Mesendoderm (in vitro differentiated cells): ENCODE results near the gene SIRT6.

Experiments used
- DNase-seq: peaks from one replicate; pipeline ENCODE4 v3.0.0; 2013
- H2AK5ac ChIP-seq: 2 replicates; pipeline ENCODE4 v1.6.1; 2013; ENCODE audit warnings: low read length, inconsistent platforms
- H2BK120ac ChIP-seq: 2 replicates; pipeline ENCODE4 v1.6.1; 2013; ENCODE audit warnings: low read depth, mild to moderate bottlenecking, low read length, moderate library complexity, mixed read lengths
- H2BK15ac ChIP-seq: replicated peaks from 2 replicates; pipeline ENCODE4 v1.6.1; 2013; ENCODE audit warnings: low read depth, mild to moderate bottlenecking, moderate library complexity
- H2BK5ac ChIP-seq: 2 replicates; pipeline ENCODE4 v1.6.1; 2013; ENCODE audit warnings: low read length, inconsistent platforms
- H3K18ac ChIP-seq: 2 replicates; pipeline ENCODE4 v1.6.1; 2013; ENCODE audit warnings: mild to moderate bottlenecking, low read length, mixed read lengths
- H3K23ac ChIP-seq: one replicate; pipeline ENCODE4 v1.6.1; 2013; ENCODE audit warnings: low read length
- H3K27ac ChIP-seq: 2 replicates; pipeline ENCODE4 v1.5.1; 2013; ENCODE audit warnings: low read depth, mild to moderate bottlenecking, inconsistent platforms, low read length, moderate library complexity
- H3K27me3 ChIP-seq: 2 replicates; pipeline ENCODE4 v1.6.1; 2013; ENCODE audit warnings: low read length, control low read depth, mild to moderate bottlenecking, inconsistent platforms; ENCODE audit not compliant: insufficient read depth, poor library complexity
- H3K36me3 ChIP-seq: 2 replicates; pipeline ENCODE4 v1.6.1; 2013; ENCODE audit warnings: low read length, inconsistent platforms; ENCODE audit not compliant: control insufficient read depth, insufficient read depth
- H3K4ac ChIP-seq: one replicate; pipeline ENCODE4 v1.6.1; 2013; ENCODE audit warnings: low read depth, mild to moderate bottlenecking, low read length, moderate library complexity
- H3K4me1 ChIP-seq: 2 replicates; pipeline ENCODE4 v1.6.1; 2013; ENCODE audit warnings: low read depth, low read length, inconsistent platforms; ENCODE audit not compliant: control insufficient read depth
- H3K4me2 ChIP-seq: 2 replicates; pipeline ENCODE4 v1.6.1; 2013; ENCODE audit warnings: low read length
- H3K4me3 ChIP-seq: 2 replicates; pipeline ENCODE4 v1.5.1; 2013; ENCODE audit warnings: mild to moderate bottlenecking, low read length
- H3K56ac ChIP-seq: one replicate; pipeline ENCODE4 v1.6.1; 2013; ENCODE audit warnings: low read length
- H3K79me1 ChIP-seq: 2 replicates; pipeline ENCODE4 v1.6.1; 2013; ENCODE audit warnings: low read length, inconsistent platforms
- H3K79me2 ChIP-seq: 2 replicates; pipeline ENCODE4 v1.6.1; 2013; ENCODE audit warnings: mild to moderate bottlenecking, low read length; ENCODE audit not compliant: control insufficient read depth, insufficient read depth
- H3K9ac ChIP-seq: 2 replicates; pipeline ENCODE4 v1.6.1; 2013; ENCODE audit warnings: low read length, inconsistent platforms
- H4K5ac ChIP-seq: one replicate; pipeline ENCODE4 v1.6.1; 2013; ENCODE audit warnings: low read length
- H4K8ac ChIP-seq: one replicate; pipeline ENCODE4 v1.6.1; 2013; ENCODE audit warnings: low read depth, mild to moderate bottlenecking, control low read depth, low read length, moderate library complexity
- WGBS: extraction: QIAGEN DNeasy Blood & Tissue Kit; methylation state at CpG from one replicate; pipeline ENCODE4 v1.1.7; 2013; ENCODE audit warnings: low lambda C conversion rate, missing lambda C conversion rate; ENCODE audit not compliant: insufficient coverage; ENCODE audit errors: extremely low coverage; 5-methylcytosine and 5-hydroxymethylcytosine counted together

The SIRT6 gene

DNA sequence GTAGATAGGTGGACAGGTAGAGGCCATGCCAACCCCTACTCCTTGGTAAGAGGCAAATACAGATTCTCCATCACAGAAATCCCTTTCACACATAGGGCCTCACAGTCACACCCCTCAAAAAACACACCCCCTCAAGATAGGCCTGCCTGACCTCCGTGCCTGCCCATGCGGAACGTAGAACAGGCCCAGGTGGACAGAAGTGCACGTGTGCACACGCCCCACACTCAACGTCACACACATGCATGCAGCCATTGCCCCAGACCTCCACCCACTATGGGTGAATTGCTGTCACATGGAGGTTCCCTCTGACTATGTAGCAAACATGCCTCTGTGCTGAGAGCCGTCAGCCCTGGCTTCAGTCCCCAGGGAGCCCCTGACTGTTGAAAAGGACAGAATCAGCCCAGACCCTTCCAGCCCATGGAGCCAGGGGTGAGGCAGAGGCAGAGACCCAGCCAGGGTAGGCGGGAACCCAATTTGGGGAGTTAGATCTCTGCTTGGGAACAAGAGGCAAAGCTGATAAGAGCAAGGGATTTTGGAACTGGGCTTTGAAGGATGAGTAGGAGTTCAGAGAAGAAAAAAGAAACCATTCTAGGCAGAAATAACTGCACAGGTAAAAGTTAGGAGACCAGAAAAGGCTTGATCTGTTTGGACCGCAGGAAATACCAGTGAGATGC is 3.2 kb upstream of the SIRT6 start:
- H3K79me1 ChIP-seq = peaks cover 4% of the 10 kb centered on the region
- H4K5ac ChIP-seq = no peak overlapping the region
- H3K23ac ChIP-seq = no peak overlapping the region
- no peak overlapping the region for H3K4me2 ChIP-seq
- no peak overlapping the region for H3K56ac ChIP-seq
- H4K8ac ChIP-seq = no peak overlapping the region
- H3K27ac ChIP-seq = no peak overlapping the region
- H3K4ac ChIP-seq = no peak overlapping the region
- H2AK5ac ChIP-seq = no peak overlapping the region
- H2BK120ac ChIP-seq = no peak overlapping the region
- no peaks in the 10 kb centered on the region for H3K79me2 ChIP-seq
- no peak overlapping the region for H3K9ac ChIP-seq
- no peak for DNase-seq
- no CpG with 5 or more reads among the region's 9 CpGs for WGBS
- no peaks in the 10 kb centered on the region for H3K27me3 ChIP-seq
- H3K18ac ChIP-seq = no peak overlapping the region
- no peak overlapping the region for H2BK15ac ChIP-seq
- no peaks in the 10 kb centered on the region for H3K4me1 ChIP-seq
- no peak overlapping the region for H3K4me3 ChIP-seq
- no peak overlapping the region for H2BK5ac ChIP-seq
- H3K36me3 ChIP-seq = no peaks in the 10 kb centered on the region

GRCh38 chr19:4184718-4185352 is 2.5 kb upstream of the SIRT6 start:
- Histone ChIP-seq H3K56ac (no peak overlapping the region), H3K79me2 (no peaks in the 10 kb centered on the region), H3K4me2 (no peak overlapping the region), H2AK5ac (no peak overlapping the region), H4K5ac (no peak overlapping the region), H3K4ac (no peak overlapping the region), H3K36me3 (no peaks in the 10 kb centered on the region), H3K23ac (no peak overlapping the region), H3K4me3 (no peak overlapping the region), H2BK5ac (no peak overlapping the region), H4K8ac (no peak overlapping the region), H3K18ac (no peak overlapping the region), H2BK15ac (no peak overlapping the region), H3K79me1 (peaks cover 4% of the 10 kb centered on the region), H3K27me3 (no peaks in the 10 kb centered on the region), H2BK120ac (no peak overlapping the region), H3K4me1 (no peaks in the 10 kb centered on the region), H3K9ac (no peak overlapping the region), H3K27ac (no peak overlapping the region)
- DNase-seq = no peak
- 100% methylated on average over 1 of the region's 2 CpGs for WGBS

DNA sequence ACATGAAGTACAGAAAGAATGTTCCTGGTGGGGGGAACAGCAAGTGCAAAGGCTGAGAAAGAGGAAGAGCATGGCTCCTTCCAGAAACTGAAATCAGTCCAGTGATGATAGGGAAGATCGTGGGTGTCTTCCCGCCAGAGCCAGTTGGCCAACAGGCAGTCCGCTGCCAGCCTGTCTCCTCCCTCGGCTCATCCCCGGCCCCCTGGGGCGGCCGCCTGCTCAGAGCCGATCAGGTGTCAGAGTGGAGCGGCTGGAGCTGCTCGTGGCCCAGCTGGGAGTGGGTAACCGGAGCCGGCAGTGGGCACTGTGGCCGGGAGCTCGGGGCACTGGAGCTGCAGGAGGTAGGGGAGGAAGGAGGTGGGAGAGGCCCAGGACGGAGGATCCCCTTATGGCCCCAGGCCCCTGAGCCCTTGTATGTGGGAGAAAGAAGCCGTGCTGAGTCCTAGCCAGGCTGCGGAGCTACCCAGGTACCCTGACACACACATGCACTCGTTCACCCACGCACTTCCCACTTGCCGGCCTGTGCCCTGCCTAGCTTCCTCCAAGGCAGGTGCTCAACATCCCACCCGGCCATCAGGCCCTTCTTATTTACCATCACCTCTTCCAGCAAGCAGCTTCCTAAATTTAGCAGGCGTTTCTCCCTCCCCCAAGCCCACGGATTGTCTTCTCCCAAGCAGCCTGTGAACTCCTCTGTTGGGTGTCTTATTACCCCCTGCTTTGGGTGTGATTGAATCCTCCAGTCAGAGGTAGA is 1.8 kb upstream of the SIRT6 start:
- Histone ChIP-seq H2BK5ac (no peak overlapping the region), H2BK120ac (no peak overlapping the region), H2BK15ac (no peak overlapping the region), H3K79me2 (no peaks in the 10 kb centered on the region), H4K5ac (no peak overlapping the region), H3K23ac (no peak overlapping the region), H3K27ac (no peak overlapping the region), H3K4ac (no peak overlapping the region), H3K4me3 (no peak overlapping the region), H3K4me2 (no peak overlapping the region), H3K27me3 (no peaks in the 10 kb centered on the region), H3K79me1 (peaks cover 4% of the 10 kb centered on the region), H3K56ac (no peak overlapping the region), H3K18ac (no peak overlapping the region), H3K36me3 (no peaks in the 10 kb centered on the region), H3K9ac (no peak overlapping the region), H3K4me1 (no peaks in the 10 kb centered on the region), H2AK5ac (no peak overlapping the region), H4K8ac (no peak overlapping the region)
- no peak for DNase-seq
- WGBS = no CpG with 5 or more reads among the region's 23 CpGs

GRCh38 chr19:4181053-4181508 is 1.3 kb downstream of the SIRT6 start:
- Histone ChIP-seq H3K27me3 (no peaks in the 10 kb centered on the region), H3K4me3 (no peak overlapping the region), H3K56ac (no peak overlapping the region), H2BK5ac (no peak overlapping the region), H3K4ac (no peak overlapping the region), H3K4me1 (no peaks in the 10 kb centered on the region), H3K23ac (no peak overlapping the region), H3K79me1 (peaks cover 4% of the 10 kb centered on the region), H3K4me2 (no peak overlapping the region), H3K79me2 (no peaks in the 10 kb centered on the region), H4K8ac (no peak overlapping the region), H4K5ac (no peak overlapping the region), H2BK15ac (no peak overlapping the region), H3K36me3 (no peaks in the 10 kb centered on the region), H2BK120ac (no peak overlapping the region), H3K9ac (no peak overlapping the region), H3K18ac (no peak overlapping the region), H2AK5ac (no peak overlapping the region), H3K27ac (no peak overlapping the region)
- DNase-seq = no peak
- WGBS = no CpG with 5 or more reads among the region's 2 CpGs

DNA sequence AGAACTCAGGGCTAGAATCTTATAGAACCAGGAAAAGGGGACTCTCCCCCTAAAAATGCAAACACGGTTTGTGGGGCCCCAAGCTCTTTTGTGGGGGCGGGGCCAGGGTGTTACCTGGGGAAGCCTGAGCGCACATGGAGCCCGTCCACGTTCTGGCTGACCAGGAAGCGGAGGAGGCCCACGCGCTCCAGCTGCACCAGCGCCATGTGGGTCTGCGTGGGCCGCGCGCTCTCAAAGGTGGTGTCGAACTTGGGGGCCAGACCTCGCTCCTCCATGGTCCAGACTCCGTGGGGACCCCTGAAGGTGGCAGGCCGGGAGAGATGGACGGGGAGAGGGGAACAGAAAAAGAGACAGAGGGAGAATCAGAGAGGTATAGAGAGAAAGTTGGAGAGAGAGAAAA is 3.4 kb downstream of the SIRT6 start:
- H3K4me3 ChIP-seq = no peak overlapping the region
- H3K79me2 ChIP-seq = no peaks in the 10 kb centered on the region
- H3K4me1 ChIP-seq = no peaks in the 10 kb centered on the region
- no peak overlapping the region for H2BK120ac ChIP-seq
- H3K9ac ChIP-seq = no peak overlapping the region
- no peak for DNase-seq
- no CpG with 5 or more reads among the region's 18 CpGs for WGBS
- H3K27me3 ChIP-seq = no peaks in the 10 kb centered on the region
- H3K23ac ChIP-seq = no peak overlapping the region
- no peak overlapping the region for H3K18ac ChIP-seq
- H4K8ac ChIP-seq = no peak overlapping the region
- H3K4me2 ChIP-seq = no peak overlapping the region
- no peak overlapping the region for H2BK15ac ChIP-seq
- H3K79me1 ChIP-seq = peaks cover 4% of the 10 kb centered on the region
- H2AK5ac ChIP-seq = no peak overlapping the region
- no peak overlapping the region for H2BK5ac ChIP-seq
- H3K27ac ChIP-seq = no peak overlapping the region
- no peak overlapping the region for H3K4ac ChIP-seq
- no peak overlapping the region for H4K5ac ChIP-seq
- H3K36me3 ChIP-seq = no peaks in the 10 kb centered on the region
- no peak overlapping the region for H3K56ac ChIP-seq
